ENCODE data around the gene DNAH17. TPM values are rescaled to one million over a fixed set of nuclear protein-coding genes. Genes with fewer than 3 reads are reported as not detected.

The DNAH17 gene
- total RNA-seq, 2 donors from 2014 or later, result 0.21 to 0.87 TPM

- no peak for ATAC-seq
These were observed 142.5 kb downstream of the DNAH17 start for GRCh38 chr17:78434455-78435329.

DNA sequence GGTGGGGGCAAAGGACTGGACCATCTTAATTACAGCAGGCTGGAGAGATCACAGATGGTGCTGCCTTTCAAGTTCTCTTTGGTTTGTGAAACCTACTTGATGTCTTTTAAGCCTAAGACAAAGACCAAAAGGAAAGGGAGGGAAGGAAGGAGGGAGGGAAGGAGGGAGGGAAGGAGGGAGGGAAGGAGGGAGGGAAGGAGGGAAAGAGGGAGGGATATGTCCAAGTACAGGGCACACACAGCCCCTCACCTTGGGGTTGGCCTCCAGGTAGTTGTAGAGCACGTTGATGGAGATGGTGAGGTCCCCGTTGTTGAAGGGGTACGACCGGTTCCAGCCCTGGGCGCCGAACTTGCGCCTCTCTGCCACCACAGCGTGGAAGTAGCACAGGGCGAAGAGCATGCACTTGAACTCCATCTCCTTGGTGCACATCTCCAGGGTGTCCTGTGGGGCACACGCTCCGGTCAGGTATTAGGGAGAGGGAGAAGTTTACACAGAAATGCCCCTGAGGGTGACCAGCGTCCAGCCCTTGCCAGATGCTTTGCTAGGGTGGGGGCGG, 143.3 kb downstream of the DNAH17 start:
- Mint-ChIP-seq H3K27ac (no peak overlapping the region), H3K36me3 (ENCODE audit: low read depth) (no peaks in the 10 kb centered on the region), H3K27me3 (no peaks in the 10 kb centered on the region), H3K4me3 (no peak overlapping the region), H3K4me1 (peaks cover 7% of the 10 kb centered on the region)
- ATAC-seq, result no peak
- H3K9me3 ChIP-seq (ENCODE audit: control insufficient read depth, low read length, poor library complexity, severe bottlenecking), result no peaks in the 10 kb centered on the region
- no peak for DNase-seq

More at GRCh38 chr17:78434455-78435329, 142.5 kb downstream of the DNAH17 start:
- Mint-ChIP-seq H3K4me1 (peaks cover 7% of the 10 kb centered on the region), H3K4me3 (no peak overlapping the region), H3K27me3 (no peaks in the 10 kb centered on the region), H3K27ac (no peak overlapping the region), H3K36me3 (ENCODE audit: low read depth) (no peaks in the 10 kb centered on the region)
- no peaks in the 10 kb centered on the region for H3K9me3 ChIP-seq (ENCODE audit: control insufficient read depth, low read length, poor library complexity, severe bottlenecking)
- DNase-seq, result no peak

- Mint-ChIP-seq H3K4me1 (peaks cover 6% of the 10 kb centered on the region), H3K36me3 (ENCODE audit: low read depth) (no peaks in the 10 kb centered on the region), H3K27me3 (no peaks in the 10 kb centered on the region), H3K4me3 (no peak overlapping the region), H3K27ac (no peak overlapping the region)
- no peaks in the 10 kb centered on the region for H3K9me3 ChIP-seq (ENCODE audit: control insufficient read depth, low read length, poor library complexity, severe bottlenecking)
- no peak for ATAC-seq
- no peak for DNase-seq
These were observed 144.0 kb downstream of the DNAH17 start for GRCh38 chr17:78433013-78433727.

GRCh38 chr17:78432226-78433012, 144.8 kb downstream of the DNAH17 start:
- DNase-seq (no peak), ATAC-seq (no peak)
- Mint-ChIP-seq H3K4me3 (no peak overlapping the region), H3K36me3 (ENCODE audit: low read depth) (no peaks in the 10 kb centered on the region), H3K4me1 (peaks cover 4% of the 10 kb centered on the region), H3K27me3 (no peaks in the 10 kb centered on the region), H3K27ac (no peak overlapping the region)
- H3K9me3 ChIP-seq (ENCODE audit: control insufficient read depth, low read length, poor library complexity, severe bottlenecking), result no peaks in the 10 kb centered on the region

DNA sequence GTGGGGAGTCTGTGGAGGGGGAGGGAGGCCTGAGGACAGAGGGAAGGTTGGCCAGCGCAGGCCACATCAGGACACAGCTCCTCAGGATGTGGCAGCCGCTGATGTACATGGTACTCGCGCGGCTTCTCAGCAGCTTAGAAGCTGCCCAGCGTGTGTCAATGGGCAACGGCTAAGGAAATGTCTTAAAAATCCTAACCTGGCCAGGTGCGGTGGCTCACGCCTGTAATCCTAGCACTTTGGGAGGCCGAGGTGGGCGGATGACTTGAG, 145.6 kb downstream of the DNAH17 start:
- H3K27ac Mint-ChIP-seq, result no peak overlapping the region
- H3K4me3 Mint-ChIP-seq, result no peak overlapping the region
- DNase-seq (no peak), ATAC-seq (no peak)
- no peaks in the 10 kb centered on the region for H3K36me3 Mint-ChIP-seq (ENCODE audit: low read depth)
- peaks cover 2% of the 10 kb centered on the region for H3K4me1 Mint-ChIP-seq
- no peaks in the 10 kb centered on the region for H3K9me3 ChIP-seq (ENCODE audit: control insufficient read depth, low read length, poor library complexity, severe bottlenecking)
- H3K27me3 Mint-ChIP-seq, result no peaks in the 10 kb centered on the region

DNA sequence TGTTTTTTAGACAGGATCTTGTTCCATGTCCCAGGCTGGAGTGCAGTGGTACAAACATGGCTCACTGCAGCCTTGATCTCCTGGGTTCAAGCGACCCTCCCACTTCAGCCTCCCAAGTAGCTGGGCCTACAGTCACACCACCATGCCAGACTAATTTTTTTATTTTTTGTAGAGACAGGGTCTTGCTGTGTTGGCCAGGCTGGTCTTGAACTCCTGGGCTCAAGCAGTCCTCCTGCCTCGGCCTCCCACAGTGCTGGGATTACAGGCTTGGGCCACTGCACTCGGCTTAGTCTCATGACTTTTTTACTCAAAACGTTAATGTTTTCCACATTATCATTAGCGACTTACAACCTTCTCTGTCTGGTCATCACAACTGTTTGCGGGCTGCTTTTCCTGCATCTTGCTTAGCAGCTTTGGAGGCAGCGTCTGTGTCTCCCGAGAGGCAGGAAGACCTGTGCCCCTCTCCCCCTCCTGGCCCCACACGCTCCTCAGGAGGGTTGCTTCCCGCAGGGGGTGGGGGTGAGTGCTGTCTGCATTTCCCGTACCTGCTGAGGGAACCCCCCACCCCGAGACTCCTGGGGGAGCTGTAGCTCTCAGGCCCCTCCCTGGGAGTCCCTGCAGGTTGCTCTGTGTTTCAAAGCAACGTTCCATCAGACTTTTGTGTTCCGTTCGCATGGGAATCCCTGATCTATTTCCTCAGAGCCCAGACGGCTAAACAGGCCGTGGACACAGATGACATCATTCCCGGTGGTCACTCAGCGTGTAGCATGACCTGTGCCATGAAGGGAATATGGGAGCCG, 146.1 kb downstream of the DNAH17 start:
- ATAC-seq, result no peak
- Mint-ChIP-seq H3K27ac (no peak overlapping the region), H3K36me3 (ENCODE audit: low read depth) (no peaks in the 10 kb centered on the region), H3K4me3 (no peak overlapping the region), H3K4me1 (peaks cover 2% of the 10 kb centered on the region), H3K27me3 (no peaks in the 10 kb centered on the region)
- DNase-seq, result no peak
- no peaks in the 10 kb centered on the region for H3K9me3 ChIP-seq (ENCODE audit: control insufficient read depth, low read length, poor library complexity, severe bottlenecking)

DNA sequence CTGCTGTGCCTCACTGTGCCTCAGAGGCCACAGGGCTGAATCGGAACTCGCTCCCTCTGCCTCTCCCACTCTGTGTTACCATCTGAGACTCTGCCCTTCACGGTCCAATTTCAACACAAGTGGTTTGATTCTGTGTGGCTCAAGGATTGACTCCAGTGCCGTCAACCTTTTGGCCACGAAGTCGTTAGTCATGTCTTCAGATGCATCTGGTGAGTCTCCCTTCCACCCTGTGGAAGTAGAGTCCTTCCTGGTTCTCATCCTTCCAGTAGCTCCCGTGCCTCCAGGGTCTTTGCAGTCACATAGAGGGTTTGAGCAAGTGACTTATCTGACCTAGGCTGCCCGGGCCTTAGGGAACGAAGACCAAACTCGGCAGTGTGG, 147.6 kb downstream of the DNAH17 start:
- H3K4me1 Mint-ChIP-seq, result peaks cover 2% of the 10 kb centered on the region
- no peaks in the 10 kb centered on the region for H3K36me3 Mint-ChIP-seq (ENCODE audit: low read depth)
- DNase-seq (no peak), ATAC-seq (no peak)
- no peaks in the 10 kb centered on the region for H3K27me3 Mint-ChIP-seq
- no peak overlapping the region for H3K27ac Mint-ChIP-seq
- no peak overlapping the region for H3K4me3 Mint-ChIP-seq
- H3K9me3 ChIP-seq (ENCODE audit: control insufficient read depth, low read length, poor library complexity, severe bottlenecking), result no peaks in the 10 kb centered on the region

DNA sequence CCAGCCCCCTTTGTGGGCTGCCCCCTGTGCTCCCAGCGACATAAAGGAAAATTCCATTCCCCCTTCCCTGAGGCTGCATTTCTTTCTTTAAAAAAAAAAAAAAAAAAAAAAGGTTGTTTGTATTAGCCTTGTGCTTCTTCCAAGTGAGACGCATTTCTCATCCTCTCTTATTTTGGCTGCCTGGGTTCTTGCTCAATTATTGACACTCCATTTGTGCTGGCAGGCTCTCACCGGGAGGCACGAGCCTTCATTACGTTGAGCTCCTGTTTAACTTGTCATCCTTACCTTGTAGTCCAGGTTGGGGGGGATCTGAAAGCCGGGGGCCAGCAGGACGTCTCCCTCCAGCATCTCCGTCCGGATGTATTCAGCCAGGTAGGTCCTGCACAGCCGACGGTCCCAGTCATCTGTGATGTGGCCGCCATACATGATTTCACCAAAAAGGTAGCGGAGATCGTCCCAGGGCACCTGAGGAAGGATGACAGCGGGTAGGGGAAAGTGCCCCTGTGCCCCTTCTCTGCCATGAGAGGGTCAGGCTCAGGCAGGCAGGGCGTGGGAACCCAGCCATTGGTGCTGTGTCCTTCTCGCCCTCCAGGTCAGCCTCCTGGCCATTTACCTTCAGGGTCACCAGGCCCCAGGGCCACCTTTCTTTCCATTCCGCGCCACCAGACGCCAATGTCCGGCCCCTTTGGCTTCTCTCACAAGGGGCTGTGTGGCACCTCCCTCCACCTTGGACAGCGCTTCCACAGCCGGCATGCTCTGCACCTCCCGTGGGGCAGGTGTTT, 148.2 kb downstream of the DNAH17 start:
- H3K9me3 ChIP-seq (ENCODE audit: control insufficient read depth, low read length, poor library complexity, severe bottlenecking), result no peaks in the 10 kb centered on the region
- H3K4me1 Mint-ChIP-seq, result peaks cover 2% of the 10 kb centered on the region
- DNase-seq (no peak), ATAC-seq (no peak)
- no peaks in the 10 kb centered on the region for H3K36me3 Mint-ChIP-seq (ENCODE audit: low read depth)
- H3K4me3 Mint-ChIP-seq, result no peak overlapping the region
- H3K27me3 Mint-ChIP-seq, result no peaks in the 10 kb centered on the region
- no peak overlapping the region for H3K27ac Mint-ChIP-seq

GRCh38 chr17:78428025-78428575, 149.1 kb downstream of the DNAH17 start:
- H3K27ac Mint-ChIP-seq, result no peak overlapping the region
- H3K9me3 ChIP-seq (ENCODE audit: control insufficient read depth, low read length, poor library complexity, severe bottlenecking), result no peaks in the 10 kb centered on the region
- ATAC-seq, result no peak
- H3K27me3 Mint-ChIP-seq, result no peaks in the 10 kb centered on the region
- H3K36me3 Mint-ChIP-seq (ENCODE audit: low read depth), result no peaks in the 10 kb centered on the region
- H3K4me1 Mint-ChIP-seq, result peaks cover 2% of the 10 kb centered on the region
- no peak overlapping the region for H3K4me3 Mint-ChIP-seq
- no peak for DNase-seq

GRCh38 chr17:78427140-78427539, 150.1 kb downstream of the DNAH17 start:
- Mint-ChIP-seq H3K27me3 (no peaks in the 10 kb centered on the region), H3K4me3 (no peak overlapping the region), H3K36me3 (ENCODE audit: low read depth) (no peaks in the 10 kb centered on the region), H3K27ac (no peak overlapping the region), H3K4me1 (peaks cover 2% of the 10 kb centered on the region)
- ATAC-seq, result no peak
- no peak for DNase-seq
- no peaks in the 10 kb centered on the region for H3K9me3 ChIP-seq (ENCODE audit: control insufficient read depth, low read length, poor library complexity, severe bottlenecking)

DNA sequence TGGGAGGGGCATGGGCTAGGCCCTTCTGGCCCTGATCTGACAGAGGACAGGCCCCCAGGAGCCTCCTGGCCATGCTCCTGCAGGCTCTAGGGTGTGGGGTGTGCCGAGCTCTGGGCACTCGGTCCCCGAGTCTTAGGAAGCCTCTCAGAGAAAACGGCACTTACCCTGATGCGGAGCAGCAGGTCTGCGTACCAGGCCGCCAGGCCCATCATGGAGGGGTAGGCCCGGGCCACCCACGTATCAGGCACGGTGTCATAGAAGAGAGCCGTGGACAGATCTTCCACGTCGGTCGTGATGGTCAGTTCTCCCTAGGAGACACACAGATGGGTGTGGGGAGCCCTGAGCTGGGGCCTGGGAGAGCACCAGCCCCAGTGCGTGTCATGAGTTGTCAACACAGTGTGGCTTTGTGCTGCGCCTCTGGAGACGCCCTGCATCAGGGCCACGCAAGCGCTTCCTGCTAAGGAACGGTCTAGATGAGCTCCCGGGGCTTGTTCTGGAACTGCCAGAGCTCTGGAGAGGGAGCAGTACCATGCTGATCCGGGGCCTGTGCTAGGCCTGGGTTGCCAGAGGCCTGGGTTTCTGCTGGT, 150.8 kb downstream of the DNAH17 start:
- no peaks in the 10 kb centered on the region for H3K9me3 ChIP-seq (ENCODE audit: control insufficient read depth, low read length, poor library complexity, severe bottlenecking)
- DNase-seq, result no peak
- no peak overlapping the region for H3K27ac Mint-ChIP-seq
- ATAC-seq, result no peak
- H3K27me3 Mint-ChIP-seq, result no peaks in the 10 kb centered on the region
- peaks cover 2% of the 10 kb centered on the region for H3K4me1 Mint-ChIP-seq
- no peak overlapping the region for H3K4me3 Mint-ChIP-seq
- no peaks in the 10 kb centered on the region for H3K36me3 Mint-ChIP-seq (ENCODE audit: low read depth)
